Testis (tissue), 2 donors: ENCODE measurements around the gene MTX3.

Experiments used
- POLR2A ChIP-seq: fragments of 450-650 bp; IDR thresholded peaks from one replicate; pipeline ENCODE4 v1.6.1; 2017; ENCODE audit warnings: antibody characterized with exemption, mild to moderate bottlenecking, moderate library complexity
- TF ChIP-seq, protein P1 (sequence below), 3 experiments: fragments of 450-650 bp in 2 of 3; fragments of 200-600 bp in 1 of 3; sonication (generic) in 1 of 3; IDR thresholded peaks; one replicate each; pipeline ENCODE4 v1.5.1; 2016 to 2019; ENCODE audit warnings: antibody characterized with exemption in 3 of 3, mild to moderate bottlenecking in 2 of 3, moderate library complexity in 1 of 3

GRCh38 chr5:79986260-79986659 is 4.8 kb downstream of the MTX3 start:
- no peak for TF ChIP-seq POLR2A
- TF ChIP-seq, protein P1, sequence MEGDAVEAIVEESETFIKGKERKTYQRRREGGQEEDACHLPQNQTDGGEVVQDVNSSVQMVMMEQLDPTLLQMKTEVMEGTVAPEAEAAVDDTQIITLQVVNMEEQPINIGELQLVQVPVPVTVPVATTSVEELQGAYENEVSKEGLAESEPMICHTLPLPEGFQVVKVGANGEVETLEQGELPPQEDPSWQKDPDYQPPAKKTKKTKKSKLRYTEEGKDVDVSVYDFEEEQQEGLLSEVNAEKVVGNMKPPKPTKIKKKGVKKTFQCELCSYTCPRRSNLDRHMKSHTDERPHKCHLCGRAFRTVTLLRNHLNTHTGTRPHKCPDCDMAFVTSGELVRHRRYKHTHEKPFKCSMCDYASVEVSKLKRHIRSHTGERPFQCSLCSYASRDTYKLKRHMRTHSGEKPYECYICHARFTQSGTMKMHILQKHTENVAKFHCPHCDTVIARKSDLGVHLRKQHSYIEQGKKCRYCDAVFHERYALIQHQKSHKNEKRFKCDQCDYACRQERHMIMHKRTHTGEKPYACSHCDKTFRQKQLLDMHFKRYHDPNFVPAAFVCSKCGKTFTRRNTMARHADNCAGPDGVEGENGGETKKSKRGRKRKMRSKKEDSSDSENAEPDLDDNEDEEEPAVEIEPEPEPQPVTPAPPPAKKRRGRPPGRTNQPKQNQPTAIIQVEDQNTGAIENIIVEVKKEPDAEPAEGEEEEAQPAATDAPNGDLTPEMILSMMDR (IDR thresholded peaks at IDR 0.05), result no peak
